ENCODE data around the gene LMNTD2.
A peak's percentile ranks its signal among the peaks of the same experiment; 100 is the strongest.

The LMNTD2 gene

DNA sequence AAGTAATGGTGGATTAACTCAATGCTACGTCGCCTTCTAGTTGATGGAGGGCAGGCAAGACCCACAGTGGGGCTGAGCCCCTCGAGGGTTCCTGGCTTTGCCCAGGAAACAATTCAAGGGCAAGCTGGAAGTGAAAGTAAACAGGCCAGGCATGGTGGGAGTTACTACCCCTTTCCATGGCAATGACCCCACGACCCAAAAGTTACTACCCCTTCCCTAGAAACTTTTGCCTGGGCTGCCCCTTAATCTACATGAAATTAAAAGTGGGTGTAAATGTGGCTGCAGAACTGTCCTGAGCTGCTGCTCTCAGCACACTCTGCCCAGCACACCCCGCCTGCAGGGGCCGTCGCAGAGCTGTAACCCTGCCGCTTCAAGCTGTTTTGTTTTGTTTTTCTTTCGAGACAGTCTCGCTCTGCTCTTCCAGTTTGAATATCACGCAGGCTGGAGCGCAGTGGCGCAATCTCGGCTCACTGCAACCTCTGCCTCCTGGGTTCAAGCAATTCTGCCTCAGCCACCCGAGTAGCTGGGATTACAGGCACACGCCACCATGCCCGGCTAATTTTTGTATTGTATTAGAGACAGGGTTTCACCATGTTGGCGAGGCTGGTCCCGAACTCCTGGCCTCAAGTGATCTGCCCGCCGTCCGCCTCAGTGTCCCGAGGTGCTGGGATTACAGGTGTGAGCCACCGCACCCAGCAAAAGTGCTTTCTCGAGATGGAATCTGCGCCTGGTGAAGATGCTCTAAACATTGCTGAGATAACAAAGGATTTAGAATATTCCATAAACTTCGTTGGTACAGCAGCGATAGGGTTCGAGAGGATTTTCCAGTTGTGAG is 47.6 kb downstream of the LMNTD2 start:
- DNase-seq (ENCODE audit: low read depth in 3 of 3), result no peak

GRCh38 chr11:508956-509355 is 51.6 kb downstream of the LMNTD2 start:
- DNase-seq (ENCODE audit: low read depth in 3 of 3), result no peak

GRCh38 chr11:507727-508515 is 52.6 kb downstream of the LMNTD2 start:
- no peak for DNase-seq (ENCODE audit: low read depth in 3 of 3)

DNA sequence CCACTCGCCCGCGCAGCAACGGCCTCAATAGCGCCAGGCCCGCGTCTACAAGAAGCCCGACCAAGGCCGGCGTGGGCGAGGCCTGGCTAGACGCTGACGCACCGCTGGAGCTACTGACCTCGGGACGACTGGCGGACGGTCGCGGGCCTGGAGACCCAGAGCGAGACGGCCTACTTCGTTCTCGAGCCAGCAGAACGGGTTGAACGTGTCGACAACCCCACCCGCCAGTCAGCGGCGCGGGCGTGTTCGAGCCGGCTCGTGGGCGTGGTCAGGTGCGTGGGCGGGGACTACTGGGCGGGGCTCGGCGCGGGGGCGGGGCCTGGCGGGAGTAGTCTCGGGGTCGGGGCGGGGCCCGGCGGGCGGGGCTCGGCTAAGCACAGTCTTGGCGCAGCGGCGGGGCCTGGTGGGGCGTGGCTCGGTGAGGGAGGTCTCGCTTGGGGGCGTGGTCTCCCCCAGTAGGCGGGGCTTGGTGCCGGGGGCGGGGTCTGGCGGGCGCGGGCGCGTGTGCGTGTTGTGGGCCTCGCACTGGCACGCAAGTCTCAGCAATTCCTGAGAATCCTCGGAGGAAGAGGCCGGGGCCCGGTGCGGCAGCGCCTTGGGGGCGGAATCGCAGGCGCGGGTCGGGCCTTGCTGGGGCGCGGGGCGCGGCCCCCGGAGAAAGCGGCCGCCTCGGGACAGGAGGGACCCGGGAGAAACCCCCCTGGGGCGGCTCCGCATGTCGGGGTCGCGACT is 53.4 kb downstream of the LMNTD2 start, which contains the start of gene RNH1:
Gene RNH1, minus strand, starts transcription at position 248 of the 732 bp plus-strand sequence. CDS start 5,080 bp downstream, outside the sequence.
- DNase-seq (ENCODE audit: low read depth in 3 of 3), result peak; percentile 99 to 100 (median 99)

- peak; percentile 95 to 97 (median 97) for DNase-seq (ENCODE audit: low read depth in 3 of 3)
Measured at GRCh38 chr11:506238-506994, 54.1 kb downstream of the LMNTD2 start.

DNA sequence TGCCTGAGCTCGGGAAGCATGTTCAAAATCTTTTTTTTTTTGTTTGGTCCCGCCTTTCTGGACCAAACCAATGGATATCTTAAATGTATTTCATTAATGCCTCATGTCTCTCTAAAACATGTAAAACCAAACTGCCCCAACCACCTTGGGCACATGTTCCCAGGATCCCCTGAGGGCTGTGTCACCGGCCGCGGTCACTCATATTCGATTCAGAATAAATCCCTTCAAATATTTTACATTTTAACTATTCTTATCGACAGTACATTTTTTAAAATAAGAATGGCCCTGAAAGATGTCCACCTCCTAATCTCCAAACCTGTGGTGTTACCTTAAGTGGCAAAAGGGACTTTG is 55.6 kb downstream of the LMNTD2 start:
- DNase-seq (ENCODE audit: low read depth in 3 of 3), result no peak
